ENCODE data around the gene RHBDD1.

Gene RHBDD1, protein sequence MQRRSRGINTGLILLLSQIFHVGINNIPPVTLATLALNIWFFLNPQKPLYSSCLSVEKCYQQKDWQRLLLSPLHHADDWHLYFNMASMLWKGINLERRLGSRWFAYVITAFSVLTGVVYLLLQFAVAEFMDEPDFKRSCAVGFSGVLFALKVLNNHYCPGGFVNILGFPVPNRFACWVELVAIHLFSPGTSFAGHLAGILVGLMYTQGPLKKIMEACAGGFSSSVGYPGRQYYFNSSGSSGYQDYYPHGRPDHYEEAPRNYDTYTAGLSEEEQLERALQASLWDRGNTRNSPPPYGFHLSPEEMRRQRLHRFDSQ

DNA sequence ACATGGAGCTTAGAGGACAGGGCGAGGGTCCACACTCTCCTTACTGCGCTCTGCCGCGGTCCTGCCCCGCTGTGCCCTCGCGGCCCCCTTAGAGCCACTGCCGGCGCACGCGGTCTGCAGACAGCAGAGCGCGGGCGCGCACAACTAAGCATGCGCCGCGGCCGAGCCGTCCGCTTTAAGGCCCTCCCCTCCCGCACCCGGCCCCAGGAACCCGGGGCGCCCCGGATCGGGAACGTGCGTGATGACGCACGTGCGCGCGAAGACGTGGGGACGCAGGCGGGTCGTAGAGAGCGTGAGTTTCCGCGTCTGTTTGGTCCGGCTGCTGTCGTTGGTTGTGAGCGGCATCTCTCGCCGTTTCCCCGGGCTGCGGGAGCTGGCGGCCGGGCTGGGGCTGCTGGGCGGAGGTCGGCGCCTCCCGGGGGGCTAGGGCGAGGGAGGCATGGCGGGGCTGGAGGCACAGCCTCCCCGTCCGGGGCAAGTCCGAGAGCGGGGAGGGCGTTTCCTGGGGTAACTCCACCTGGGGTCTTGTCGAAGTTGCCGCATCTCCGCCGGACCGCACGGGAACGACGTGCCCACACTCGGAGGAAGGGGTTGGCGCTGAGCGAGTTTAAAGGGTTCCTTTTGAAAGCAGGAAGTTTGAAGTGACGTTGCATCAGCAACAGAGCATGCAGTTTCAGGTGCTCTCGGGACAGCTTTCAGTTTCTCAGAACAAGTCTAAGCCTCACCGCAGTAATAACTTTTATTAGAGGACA, at the start of gene RHBDD1:
Gene RHBDD1 (plus strand): TSS at position 259 of the 752 bp plus-strand sequence. CDS start 28,640 bp downstream, outside the sequence.
- peak; percentile 90 for DNase-seq (ENCODE audit: low spot score)

DNA sequence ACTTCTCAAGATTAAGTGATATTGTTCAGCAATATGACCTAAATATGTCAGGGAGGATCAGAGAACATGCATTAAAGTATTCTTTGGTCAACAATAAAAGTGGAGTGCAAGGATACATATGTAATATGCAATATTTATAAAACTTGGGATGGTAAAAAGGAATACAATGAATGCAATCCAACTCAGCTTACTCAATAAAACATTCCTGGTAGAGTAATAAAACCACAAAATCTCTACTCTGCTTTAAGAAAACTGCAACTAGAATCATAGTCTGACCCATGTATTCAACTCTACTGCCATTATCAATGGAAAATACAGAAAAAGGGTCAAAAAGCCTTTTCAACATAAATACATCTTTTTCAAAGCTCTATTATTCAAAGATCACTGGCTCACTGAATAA, 47.8 kb upstream of the RHBDD1 start:
- DNase-seq (ENCODE audit: low spot score), result no peak

DNA sequence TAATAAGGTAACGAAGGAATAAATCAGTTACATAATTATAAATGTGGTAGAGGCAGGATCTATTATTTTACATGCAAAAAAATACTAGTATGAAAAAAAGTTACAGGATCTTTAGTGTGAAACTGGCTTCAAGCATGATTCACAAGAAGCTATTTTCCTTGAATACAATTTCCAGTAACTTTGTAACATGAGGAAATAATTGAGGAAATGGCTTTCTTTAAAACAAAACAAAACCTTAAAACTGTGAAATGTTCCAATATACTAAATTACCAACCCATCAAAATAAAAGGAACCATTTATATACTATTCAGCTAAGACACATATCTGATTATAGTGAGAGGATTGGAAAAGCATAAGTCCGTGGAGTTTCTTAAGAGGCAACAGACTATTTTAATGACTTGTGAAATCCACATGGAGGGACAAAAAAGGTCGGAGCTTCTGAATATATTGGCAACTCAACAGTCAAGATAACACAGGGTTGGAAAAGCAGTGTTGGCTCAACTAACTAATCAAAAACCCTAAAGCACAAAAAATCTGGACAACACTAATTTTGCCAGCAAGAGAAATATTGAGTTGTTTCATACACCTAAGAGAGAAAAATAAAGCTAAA, 46.9 kb upstream of the RHBDD1 start:
- no peak for DNase-seq (ENCODE audit: low spot score)

DNA sequence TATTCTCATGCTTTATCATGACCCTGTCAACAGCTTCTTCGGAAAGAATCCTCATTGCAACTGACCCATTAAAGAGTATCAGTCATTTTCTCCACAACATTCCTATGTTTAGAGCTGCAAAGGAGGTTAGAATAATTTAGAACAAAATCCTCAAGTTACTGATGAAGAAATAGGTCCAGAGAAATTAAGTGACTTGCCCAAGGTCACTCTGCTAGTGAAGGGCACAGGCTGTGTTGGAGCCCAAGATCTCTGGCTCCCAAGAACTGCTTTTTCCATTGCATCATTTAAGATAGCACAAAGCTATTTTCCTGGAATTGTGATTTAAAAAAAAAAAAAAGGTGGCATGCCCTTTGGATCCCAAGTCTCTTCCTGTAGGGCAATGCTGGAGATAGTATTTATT, 45.8 kb upstream of the RHBDD1 start:
- no peak for DNase-seq (ENCODE audit: low spot score)

DNA sequence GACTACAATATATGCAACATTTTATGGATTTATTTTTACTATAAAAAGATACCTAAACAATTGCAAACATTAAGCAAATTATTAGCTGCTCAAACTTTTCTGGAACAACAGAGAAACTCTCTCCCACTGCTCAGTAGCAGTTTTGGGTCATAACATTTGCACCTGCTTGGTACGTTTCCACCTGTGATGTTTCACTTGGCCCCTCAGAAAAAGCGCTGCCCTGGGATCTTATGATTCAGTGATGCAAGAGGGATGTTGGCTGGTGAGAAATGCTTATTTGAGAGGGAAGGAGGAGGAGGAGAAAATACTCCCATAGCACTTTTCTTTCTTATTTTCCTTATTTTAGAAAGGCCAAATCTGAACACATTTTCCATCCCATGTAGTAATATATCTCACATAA, 45.4 kb upstream of the RHBDD1 start:
- DNase-seq (ENCODE audit: low spot score), result no peak

DNA sequence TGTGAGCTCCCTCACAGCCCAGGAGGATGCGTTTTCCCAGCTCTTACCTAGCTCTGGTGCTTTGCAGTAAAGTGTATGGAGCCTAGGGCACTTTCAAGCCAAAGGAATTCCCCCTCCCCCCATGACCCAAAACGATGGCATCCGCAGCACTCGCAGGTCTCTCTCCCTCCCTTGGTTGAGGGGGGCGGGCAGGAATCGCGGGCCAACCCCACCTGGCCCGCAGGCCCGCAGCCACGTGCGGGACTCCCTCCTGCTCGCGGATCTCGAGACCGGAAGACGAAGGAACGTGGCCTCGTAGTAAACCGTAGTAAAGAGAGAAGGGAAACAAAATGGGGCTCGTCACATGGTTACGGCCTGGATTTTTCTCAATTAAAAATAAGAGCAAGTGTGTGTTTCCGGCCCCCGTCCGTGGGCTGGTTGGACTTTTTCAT, 44.8 kb upstream of the RHBDD1 start:
- DNase-seq (ENCODE audit: low spot score), result peak; percentile 62

DNA sequence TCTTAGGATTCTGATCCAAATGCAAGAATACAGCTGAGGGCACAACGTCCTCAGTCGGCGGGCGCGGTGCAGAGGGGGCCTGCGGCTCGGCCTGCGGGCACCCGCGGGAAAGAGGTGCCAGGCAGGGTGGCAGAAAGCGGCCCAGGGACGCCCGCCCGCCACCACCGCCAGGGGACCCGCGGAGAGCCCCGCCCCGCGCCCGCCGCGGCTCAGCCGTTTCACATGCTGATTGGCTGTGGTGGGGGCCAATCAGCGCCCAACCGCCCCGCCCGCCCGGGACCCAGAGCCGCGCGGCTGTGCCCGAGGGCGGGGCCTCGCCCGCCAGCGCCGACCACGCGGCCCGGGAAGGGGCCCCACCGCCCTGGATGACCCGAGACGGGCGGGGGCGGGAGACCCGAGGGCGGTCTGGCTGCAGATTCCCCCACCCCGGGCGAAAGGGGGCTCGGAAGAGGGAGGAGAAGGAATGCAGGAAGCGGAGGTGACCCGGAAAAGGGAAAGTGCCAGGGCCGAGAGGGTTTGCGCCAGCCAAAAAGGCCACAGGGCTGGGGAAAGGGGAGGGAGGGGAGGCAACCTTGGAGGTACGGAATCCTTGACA, 44.3 kb upstream of the RHBDD1 start:
- peak; percentile 76 for DNase-seq (ENCODE audit: low spot score)

DNA sequence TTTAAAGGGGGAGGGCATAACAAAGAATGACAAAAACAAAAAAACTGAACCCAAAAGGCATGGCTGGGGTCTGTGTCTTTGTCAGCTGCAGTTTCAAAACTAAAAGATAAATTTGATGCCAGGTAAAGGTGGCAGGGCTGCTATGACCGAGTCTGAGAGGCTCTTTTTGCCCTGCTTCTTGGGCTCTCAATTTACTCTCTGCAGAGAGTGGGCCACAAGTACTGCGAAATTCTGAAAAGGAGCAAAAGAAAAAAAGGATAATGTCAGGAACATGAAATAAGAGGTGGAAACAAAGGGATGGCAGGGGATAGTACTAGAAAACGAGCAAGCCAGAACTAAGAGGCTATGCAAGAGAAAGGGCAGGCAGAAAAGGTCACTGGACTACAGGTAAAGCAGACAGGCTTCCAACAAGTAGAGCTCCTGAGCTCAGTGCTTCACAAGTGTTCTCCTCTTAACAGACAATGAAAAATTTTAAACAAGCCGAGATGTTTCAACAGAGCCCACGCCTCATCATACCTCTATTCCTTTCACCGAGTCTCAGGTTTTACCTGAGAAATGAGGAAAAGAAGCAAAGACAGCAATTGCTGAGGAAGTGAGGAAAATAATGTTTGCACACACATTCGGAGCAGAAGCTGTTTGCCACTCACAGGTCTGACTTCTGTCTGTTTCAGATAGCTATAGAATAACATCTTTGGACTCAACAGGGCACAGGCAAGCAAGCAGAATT, 43.5 kb upstream of the RHBDD1 start:
- DNase-seq (ENCODE audit: low spot score), result peak; percentile 24

DNA sequence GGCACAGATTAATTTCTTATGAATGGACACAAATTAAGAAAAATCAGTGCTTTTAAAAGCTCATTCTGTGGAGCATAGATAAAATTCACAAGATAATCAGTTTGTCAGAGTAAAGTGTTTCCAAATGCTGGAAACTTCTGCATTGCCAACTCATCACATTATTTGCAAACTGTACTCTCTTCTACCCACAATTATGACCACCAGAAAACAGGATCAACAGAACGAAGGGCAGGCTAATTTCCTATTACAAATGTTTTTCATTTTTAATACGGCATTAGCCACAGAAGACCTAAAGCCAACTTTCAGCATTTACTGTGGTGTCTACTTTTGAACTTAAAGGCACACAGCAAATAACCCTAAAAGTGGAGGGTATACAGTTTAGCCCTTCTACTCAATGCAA, 42.2 kb upstream of the RHBDD1 start:
- DNase-seq (ENCODE audit: low spot score), result no peak

DNA sequence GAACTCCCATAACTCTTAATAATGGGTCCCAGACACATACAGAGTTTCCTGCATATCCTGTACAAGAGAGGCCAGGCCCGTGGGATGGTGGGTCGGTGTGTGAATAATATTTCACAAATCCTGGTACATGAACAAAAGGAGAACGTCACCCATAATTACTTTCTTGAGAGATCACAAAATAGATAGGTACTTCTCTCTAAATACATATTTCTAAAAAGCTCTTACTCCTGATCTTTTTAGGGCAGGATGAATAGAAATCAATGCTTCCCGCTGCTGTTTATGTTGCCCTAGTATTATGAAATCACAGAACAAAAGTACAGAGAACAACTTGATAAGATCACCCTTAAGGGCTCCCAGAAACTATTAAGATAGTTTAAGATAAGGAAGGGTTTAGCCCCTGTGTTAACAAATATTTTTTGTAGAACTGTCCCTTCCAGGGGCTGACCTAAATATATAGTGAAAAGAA, 41.6 kb upstream of the RHBDD1 start:
- DNase-seq (ENCODE audit: low spot score), result no peak

DNA sequence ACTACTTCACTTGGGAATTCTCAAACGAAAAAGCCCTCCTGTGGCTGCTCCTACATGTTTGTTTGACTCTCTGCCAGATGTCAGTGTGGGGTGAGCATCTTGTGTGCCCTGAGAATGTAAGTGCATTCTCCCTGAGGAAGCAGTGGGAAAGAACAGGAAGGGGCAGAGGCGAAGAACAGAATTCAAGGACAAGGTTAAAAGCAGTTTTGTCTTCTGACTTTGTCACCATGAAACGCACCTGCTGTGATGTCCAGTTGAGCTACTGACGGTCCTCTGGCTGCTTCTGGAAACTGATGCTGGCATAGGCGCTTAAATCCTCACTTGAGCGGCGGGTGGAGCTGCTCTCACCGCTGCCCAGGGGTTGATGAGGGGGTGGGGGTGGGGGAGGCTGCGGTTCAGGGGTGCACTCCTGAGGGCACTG, 41.1 kb upstream of the RHBDD1 start:
- DNase-seq (ENCODE audit: low spot score), result no peak

DNA sequence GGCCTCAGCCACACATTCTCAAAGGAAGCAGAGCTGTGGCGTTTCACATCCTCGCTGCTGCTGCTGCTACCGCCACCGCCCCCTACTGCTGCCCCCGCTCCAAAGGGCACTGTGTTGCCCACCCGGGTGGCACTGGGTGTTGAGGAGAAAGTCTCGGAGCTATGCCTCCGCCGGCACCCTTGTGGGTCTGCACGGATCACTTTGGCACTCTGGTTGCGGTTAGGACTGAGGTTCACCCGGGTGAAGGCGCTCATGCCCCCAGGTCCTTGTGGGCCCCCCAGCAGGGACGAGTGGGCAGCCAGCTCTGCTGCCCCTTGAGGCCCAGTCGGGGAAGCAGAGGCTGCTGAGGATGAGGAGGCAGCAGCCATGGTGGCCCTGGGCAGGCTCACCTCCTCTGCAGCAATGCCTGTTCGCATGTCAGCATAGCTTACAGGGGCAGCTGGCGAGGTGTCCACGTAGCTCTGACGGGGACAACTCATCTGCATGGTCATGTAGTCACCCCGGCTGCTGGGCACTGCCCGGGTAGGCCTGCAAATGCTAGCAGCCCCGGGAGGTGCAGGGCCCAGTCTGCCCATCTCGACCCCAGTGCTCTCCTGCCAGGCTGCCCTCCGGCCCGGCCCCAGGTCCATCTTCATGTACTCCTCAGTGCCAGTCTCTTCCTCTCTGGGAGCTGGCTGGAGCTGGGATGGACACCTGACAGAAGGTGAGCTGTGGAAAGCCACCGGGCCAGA, 40.4 kb upstream of the RHBDD1 start:
- no peak for DNase-seq (ENCODE audit: low spot score)

DNA sequence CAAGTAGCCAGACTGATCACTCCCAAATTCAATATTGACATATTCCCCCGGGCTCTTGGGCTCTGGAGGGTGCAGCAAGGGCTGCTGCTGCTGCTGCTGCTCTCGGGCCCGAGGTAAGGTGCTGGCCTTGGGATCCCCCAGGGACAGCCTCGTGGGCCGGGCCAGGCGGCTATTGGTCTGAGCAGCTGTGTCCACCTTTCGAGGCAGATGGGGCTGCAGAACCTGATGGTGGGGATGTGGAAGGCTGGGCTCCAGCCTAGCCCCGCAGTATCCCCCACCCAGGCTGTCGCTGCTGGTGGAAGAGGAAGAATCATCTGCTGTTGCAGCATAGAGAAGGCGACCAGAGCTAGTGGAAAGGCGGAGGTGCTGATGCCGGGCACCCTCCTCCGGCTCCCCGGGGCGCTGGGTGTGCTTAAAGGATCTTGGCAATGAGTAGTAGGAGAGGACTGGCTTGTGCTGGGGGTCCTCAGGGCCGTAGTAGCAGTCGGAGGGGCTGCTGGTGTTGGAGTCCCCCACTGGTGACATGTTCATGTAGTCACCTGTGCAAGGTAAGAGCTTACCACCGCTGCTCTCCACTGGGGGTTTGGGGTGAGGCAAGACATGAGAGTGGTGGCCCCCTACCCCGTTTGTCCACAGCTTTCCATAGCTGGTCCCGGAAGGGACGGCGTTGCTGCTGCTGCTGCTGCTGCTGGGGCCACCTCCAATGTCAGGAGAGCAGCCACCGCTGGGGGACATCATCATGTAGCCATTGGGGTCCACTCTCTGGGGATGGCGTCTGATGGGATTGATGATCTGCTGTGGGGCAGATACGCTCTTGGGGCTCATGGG, 39.6 kb upstream of the RHBDD1 start:
- no peak for DNase-seq (ENCODE audit: low spot score)

DNA sequence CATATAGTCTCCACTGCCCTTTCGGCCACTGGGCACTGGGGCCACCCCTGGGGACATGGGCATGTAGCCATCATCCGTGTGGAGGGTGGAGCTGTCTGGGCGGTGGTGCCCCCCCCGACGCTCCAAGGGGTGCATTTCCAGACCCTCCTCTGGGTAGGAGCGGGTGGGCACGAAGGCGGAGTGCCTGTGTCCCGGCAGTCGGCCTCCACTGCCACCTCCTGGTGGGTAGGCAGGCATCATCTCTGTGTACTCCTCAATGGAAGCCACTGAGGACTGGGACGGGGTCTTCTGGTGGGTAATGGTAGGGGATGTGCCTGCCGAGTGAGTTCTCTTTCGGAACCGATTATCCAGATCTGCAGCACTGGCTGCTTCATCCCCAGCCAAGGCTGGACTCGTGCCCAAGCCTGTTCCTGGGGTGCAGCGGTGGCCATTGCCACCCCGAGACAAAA, 39.0 kb upstream of the RHBDD1 start:
- no peak for DNase-seq (ENCODE audit: low spot score)

DNA sequence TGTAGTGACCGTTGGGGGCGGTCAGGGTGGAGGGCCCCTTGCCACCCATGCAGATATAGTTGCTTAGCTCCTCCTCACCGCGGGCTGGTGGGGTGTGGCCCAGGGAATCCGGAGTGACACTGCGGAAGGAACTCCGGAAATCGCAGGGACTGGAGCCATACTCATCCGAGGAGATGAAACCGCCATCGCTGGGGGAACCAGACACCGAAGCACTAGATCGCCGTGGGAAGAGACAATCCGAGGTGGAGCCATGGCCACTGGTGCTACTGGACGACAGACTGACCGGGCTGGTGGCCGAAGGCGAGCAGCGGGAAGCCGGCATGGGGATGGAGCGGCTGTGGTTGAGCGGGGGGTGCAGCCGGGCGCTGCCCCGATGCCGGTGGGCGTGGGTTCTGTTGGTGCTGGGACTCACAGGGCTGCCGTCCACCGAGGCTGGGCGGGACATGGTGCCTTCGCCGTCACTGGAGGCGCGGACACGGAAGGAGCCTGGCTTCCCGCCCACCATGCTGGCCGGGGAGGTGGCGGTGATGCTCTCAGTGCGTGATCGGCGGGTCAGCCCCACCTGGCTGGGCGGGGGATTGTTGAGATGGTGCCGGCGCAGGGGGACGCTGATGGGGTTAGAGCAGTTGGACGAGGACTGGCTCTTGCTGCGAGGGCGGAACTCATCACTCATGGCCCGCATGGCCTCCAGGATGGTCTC, 38.4 kb upstream of the RHBDD1 start:
- no peak for DNase-seq (ENCODE audit: low spot score)

DNA sequence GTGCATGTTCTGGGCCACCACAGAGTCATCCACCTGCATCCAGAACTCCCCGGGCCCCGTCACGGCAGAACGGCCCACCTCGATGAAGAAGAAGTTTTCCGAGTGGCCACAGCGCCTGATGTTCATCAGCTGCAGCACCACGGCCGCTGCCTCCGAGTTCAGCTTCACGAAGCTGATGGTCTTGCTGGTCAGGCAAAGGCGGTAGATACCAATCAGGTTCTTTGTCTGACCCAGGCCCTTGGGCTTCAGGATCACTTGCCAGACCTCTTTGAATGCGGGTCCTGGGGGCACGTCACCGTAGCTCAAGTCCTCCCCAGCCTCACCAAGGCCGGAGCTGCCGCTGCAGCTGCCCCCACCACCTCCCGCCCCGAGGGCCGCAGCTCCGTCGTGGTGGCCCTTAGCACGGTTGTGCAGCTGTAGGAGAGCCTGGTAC, 37.8 kb upstream of the RHBDD1 start:
- no peak for DNase-seq (ENCODE audit: low spot score)

DNA sequence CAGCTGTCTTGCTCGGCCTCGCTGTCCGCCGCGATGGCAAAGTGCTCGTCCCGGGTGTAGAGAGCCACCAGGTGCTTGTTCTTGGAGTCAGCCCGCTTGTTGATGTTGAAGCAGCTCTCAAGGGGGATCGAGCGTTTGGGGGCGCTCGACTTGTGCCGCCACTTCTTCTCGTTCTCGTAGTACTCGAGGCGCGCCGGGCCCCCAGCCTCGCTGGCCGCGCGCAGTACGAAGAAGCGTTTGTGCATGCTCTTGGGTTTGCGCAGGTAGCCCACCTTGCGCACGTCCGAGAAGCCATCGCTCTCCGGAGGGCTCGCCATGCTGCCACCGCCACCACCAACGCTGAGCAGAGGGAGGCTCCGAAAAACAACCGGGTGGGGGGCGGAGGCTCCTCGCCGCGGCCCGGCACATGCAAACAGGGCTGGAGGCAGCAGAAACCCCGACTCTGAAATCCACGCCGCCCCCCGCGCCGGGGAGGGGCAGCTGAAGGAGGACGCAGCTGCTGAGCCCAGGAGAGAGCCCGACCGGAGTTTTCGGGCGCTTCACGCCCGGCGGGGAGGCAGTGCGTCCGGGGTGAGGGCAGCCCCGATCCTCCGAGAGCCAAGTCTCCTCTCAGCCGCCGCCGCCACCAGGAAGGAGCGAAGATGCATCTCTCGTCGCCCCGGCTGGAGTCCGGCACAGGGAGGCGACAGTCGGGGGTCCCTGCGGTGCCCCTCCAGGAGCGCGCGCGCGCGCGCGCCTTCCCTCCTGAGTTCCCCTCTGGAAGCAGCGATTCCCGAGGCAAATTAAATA, 37.2 kb upstream of the RHBDD1 start:
- no peak for DNase-seq (ENCODE audit: low spot score)

DNA sequence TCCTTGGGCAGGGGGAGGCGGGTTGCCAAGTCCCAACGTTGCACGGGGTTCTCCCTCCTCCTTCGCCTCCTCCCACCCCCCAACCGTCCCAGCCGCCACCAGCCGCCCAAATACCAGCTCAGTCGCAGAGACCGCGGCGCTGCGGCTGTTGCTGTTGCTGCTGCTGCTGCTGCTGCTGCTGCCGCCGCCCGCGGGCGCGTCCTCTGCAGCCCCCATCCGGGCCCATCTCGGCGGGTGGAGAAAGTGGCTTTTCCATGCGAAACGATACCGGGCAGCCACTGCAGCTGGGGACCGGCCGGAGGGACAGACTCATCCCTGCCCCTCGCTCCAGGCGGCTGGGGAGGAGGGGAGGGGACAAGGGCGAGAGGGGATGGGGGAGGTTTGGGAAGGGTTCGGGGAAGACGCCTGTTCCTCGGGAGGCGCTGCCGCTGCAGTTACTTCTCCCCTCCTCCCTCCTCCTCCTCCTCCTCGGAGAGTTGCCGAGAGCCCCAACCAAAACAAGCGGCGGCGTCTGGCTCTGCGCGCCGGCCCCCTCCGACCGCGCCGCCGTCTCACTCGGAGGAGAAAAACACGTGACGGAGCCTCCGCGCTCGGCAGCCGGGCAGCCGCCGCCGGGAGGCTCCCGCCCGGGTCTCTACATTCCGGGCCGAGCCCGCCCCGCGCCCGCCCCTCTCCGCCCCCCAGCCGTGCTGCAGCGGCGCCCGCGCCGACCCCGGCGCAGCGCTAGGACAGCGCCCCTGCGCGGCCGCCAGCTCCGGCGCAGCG, 36.5 kb upstream of the RHBDD1 start, which contains the start of gene IRS1:
Gene IRS1 (minus strand): TSS at position 610 of the 765 bp plus-strand sequence. CDS start 1,082 bp downstream, outside the sequence.
- DNase-seq (ENCODE audit: low spot score), result peak; percentile 60
